ENCODE data around the gene CIDEB.

DNA sequence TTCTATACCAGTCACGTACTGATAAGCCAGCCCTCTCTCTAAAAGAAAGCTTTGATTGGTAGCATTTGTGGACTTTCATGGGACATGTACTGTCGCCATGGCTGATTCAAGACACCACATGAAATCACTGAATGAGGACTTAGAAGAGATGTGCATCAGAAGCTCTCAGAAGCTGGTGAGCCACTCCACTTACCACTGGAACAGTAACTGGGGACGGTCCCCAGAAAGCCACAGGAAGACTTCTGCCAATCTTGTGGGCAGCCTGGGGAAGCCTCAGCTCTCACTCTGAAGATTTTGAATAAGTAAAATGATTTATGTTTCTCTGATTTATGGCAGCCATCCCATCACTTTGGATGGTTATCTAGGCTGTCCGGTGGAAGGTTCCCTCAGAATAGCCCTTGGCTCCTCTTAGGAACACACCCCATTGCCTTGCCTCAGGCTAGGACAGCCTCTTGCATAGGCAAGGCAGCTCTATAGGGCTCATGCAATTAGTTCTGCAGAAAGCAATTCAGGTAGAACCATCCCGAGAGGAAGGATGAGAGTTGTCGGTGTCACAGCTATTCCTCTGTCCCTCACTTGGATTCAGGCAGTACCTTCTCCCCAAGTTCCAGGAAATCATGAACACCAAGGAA is 18.0 kb downstream of the CIDEB start:
- TF ChIP-seq, protein P1, sequence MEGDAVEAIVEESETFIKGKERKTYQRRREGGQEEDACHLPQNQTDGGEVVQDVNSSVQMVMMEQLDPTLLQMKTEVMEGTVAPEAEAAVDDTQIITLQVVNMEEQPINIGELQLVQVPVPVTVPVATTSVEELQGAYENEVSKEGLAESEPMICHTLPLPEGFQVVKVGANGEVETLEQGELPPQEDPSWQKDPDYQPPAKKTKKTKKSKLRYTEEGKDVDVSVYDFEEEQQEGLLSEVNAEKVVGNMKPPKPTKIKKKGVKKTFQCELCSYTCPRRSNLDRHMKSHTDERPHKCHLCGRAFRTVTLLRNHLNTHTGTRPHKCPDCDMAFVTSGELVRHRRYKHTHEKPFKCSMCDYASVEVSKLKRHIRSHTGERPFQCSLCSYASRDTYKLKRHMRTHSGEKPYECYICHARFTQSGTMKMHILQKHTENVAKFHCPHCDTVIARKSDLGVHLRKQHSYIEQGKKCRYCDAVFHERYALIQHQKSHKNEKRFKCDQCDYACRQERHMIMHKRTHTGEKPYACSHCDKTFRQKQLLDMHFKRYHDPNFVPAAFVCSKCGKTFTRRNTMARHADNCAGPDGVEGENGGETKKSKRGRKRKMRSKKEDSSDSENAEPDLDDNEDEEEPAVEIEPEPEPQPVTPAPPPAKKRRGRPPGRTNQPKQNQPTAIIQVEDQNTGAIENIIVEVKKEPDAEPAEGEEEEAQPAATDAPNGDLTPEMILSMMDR (IDR thresholded peaks at IDR 0.05), result no peak
- no peak for TF ChIP-seq POLR2AphosphoS5 (IDR thresholded peaks at IDR 0.05)
- TF ChIP-seq EP300 (IDR thresholded peaks at IDR 0.05), result no peak
